GM18868 (cell line): ENCODE data around the gene ATL2.

Source experiments
- ATAC-seq: cut with Tn5 transposase; IDR thresholded peaks from one replicate; pipeline ENCODE4 v1.9.1; 2021; ENCODE audit warnings: mild to moderate bottlenecking, moderate library complexity; ENCODE audit not compliant: unreplicated experiment

Gene ATL2

DNA sequence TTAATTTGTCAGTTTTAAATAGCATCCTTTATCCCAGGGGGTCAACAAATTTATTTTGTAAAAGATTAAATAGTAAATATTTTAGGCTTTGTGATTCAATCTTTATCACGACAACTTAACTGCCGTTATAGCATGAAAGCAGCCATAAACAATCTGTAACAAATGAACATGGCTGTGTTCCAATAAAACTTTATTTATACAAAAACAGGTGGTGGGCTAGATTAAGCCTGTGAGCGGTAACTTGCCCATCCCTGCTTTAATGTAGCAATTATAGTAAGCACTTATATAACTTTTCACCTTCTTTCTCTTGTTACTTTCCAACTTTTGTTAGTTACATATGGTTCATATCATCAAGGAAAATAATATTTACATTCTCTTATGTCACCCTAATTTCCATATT is 121.9 kb downstream of the ATL2 start:
- ATAC-seq = no peak

DNA sequence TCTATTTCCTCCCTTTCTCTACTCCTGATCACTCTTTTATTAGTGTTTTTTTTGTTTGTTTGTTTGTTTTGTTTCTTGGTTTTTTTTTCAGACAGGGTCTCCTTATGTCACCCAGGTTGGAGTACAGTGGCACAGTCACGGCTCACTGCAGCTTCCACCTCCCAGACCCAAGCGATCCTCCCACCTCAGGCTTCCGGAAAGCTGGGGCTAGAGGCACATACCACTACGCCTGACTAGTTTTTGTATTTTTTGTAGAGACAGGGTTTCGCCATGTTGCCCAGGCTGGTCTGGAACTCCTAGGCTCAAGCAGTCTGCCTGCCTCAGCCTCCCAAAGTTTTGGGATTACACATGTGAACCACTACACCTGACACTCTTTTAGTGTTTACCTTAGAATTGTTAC is 122.3 kb downstream of the ATL2 start:
- ATAC-seq = no peak

DNA sequence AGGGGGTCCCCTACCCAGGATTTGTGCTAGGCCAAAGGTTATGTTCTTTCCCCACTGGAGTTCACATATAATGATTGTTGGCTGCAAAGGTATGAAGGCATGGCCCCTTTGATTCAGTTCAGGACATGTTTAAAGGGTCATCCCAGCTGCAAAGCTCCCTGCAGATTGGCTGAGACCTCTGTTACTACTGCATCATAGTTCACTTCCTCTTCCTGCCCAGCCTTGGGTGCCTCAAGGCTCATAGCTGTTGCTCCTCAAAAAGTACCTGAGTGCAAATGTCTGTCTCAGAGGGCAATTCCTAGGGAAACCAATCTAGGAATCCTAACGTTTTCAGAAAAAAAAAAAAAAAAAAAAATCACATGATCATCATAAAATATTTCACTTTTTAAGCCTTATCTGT is 125.1 kb downstream of the ATL2 start:
- ATAC-seq = no peak

DNA sequence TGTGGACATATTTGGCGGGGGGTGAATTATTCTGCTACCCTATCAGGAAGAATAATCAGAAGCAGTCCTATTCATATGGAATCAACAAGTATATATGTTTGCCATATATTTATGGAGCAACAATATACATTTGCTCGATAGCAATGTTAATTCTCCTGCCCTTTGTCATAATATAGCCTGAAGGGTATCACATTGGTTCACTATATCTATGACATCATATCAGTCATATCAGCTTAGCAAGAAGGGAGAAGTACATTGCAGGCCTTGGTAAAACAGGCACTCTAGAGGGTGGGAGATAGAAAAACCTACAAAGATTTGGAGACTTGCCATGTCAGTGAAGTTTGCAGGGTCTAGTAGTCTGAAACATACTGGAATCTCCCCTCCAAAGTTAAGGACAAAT is 128.4 kb downstream of the ATL2 start:
- ATAC-seq = no peak

DNA sequence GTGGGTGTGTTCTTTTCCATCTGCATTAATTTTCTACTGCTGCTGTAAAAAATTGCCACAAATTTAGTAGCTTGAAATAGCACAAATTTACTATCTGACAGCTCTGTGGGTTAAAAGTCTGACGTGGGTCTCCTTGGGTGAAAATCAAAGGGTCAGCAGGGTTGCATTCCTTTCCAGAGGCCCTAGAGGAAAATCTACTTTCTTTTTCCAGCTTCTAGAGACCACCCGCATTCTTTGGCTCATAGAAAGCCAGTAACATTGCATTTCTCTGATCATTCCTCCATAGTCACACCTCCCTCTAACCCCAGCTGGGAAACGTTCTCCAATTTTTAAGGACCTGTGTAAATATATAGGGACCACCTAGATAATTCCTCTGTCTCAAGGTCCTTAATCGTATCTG is 128.8 kb downstream of the ATL2 start:
- no peak for ATAC-seq

DNA sequence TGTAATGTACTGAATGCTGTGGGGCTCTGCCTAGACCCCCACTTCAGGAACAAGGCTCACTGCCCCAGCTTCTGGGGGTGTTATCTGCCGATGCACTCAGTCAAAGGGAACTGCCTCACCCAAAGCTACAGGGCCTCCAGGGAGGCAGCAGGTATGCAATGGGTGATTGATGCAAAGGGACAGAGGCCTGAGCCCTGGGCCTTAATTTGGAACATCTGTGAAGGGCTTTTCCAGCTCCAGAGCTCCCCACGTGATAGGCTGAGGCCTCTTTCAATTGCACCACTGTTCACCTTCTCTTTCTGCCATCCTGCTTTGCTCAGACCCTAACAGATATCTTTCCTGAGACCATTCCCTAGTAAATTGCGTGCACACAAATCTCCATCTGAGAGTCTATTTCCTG is 131.0 kb downstream of the ATL2 start:
- no peak for ATAC-seq

DNA sequence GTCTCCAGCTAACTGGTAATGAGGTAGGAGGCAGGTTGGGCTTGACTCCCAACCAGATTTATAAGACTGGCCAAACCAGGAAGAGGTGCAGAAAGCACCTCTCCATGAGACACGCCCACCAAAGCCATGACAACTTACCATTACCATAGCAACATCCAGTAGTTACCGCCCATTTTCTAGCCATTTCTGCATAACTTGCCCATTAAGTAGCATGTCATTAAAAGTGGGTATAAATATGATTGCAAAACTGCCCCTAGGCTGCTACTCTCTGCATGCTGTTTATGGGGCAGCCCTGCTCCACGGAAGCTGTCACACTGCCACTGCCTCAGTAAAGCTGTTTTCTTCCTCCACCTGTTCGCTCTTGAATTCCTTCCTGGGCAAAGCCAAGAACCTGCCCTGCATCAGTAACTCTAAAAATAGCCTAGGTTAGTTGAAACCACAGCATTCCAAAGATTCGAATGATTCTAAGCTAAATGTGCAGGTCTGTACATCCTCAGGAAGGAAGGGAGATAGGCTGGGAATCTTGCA is 131.9 kb downstream of the ATL2 start:
- ATAC-seq = no peak

DNA sequence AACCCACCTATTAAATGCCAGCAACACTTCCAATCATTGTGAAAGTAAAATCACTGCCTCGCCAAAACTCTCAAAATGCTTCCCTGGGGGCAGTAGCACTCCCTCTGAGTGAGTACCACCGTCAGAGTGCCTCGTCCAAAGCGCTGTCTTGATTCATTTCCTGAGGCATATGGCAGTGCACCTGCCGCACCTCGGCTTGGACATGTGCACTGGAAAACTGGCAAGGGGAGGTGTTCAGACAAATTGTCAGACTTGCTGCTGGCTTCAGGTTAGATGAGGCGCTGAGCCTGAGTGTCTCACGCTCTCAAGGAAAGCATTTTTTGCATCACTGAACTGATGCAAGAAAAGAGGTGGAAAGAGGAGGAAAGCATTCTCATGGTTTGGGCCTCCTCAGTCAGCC is 132.8 kb downstream of the ATL2 start:
- no peak for ATAC-seq
